Keratinocyte (primary cell): ENCODE data around the gene SLC34A1. TPM values are rescaled to one million over a fixed set of nuclear protein-coding genes. Genes with fewer than 3 reads are reported as not detected.

Experiments used
- DNase-seq: peaks from one replicate; pipeline ENCODE4 v3.0.0-alpha.2; 2011; ENCODE audit warnings: low read depth, missing footprints, low spot score
- FAIRE-seq: peaks from 2 replicates; lab custom pipeline; 2011; peaks lifted over from hg19 to GRCh38; lab: Jason Lieb, UNC
- H2AFZ ChIP-seq: 2 replicates; pipeline ENCODE4 v1.6.0; 2012; ENCODE audit warnings: low read length, control low read depth, inconsistent platforms; ENCODE audit not compliant: control insufficient read depth
- H3K27ac ChIP-seq: 2 replicates; pipeline ENCODE4 v1.5.1; 2011; ENCODE audit warnings: low read length; ENCODE audit not compliant: control insufficient read depth, insufficient read depth
- H3K27me3 ChIP-seq: 3 replicates; pipeline ENCODE4 v1.6.0; 2011; ENCODE audit warnings: low read length; ENCODE audit not compliant: control insufficient read depth, insufficient read depth; ENCODE audit errors: extremely low read depth
- H3K36me3 ChIP-seq, 2 experiments: 2 replicates in 1 of 2; 3 replicates in 1 of 2; pipeline ENCODE4 v1.5.1; 2011; ENCODE audit warnings: low read length in 2 of 2, mild to moderate bottlenecking in 1 of 2; ENCODE audit not compliant: control insufficient read depth in 2 of 2, insufficient read depth in 2 of 2; ENCODE audit errors: extremely low read depth in 1 of 2
- H3K4me1 ChIP-seq: 3 replicates; pipeline ENCODE4 v1.5.1; 2011; ENCODE audit warnings: low read length; ENCODE audit not compliant: control insufficient read depth, insufficient read depth; ENCODE audit errors: extremely low read depth
- H3K4me2 ChIP-seq: 3 replicates; pipeline ENCODE4 v1.6.0; 2011; ENCODE audit warnings: low read depth, low read length; ENCODE audit not compliant: control insufficient read depth, insufficient read depth; ENCODE audit errors: extremely low read depth
- H3K4me3 ChIP-seq, 3 experiments: fragments of 200-600 bp in 1 of 3; sonication (generic) in 1 of 3; 2 replicates in 2 of 3; 3 replicates in 1 of 3; pipeline ENCODE4 v1.5.1; 2011 to 2016; ENCODE audit warnings: low read length in 3 of 3, mild to moderate bottlenecking in 3 of 3, control low read depth in 2 of 3, inconsistent platforms in 1 of 3, low read depth in 1 of 3, mixed read lengths in 1 of 3, mixed run types in 1 of 3, moderate library complexity in 1 of 3; ENCODE audit not compliant: control insufficient read depth in 2 of 3, insufficient read depth in 2 of 3; ENCODE audit errors: extremely low read depth in 1 of 3
- H3K79me2 ChIP-seq: 2 replicates; pipeline ENCODE4 v1.6.0; 2012; ENCODE audit warnings: low read length; ENCODE audit not compliant: control insufficient read depth, insufficient read depth
- H3K9ac ChIP-seq: 3 replicates; pipeline ENCODE4 v1.6.0; 2011; ENCODE audit warnings: low read length; ENCODE audit not compliant: control insufficient read depth, insufficient read depth; ENCODE audit errors: extremely low read depth
- H3K9me1 ChIP-seq: 3 replicates; pipeline ENCODE4 v1.6.0; 2011; ENCODE audit warnings: low read length; ENCODE audit not compliant: control insufficient read depth, insufficient read depth; ENCODE audit errors: extremely low read depth
- H3K9me3 ChIP-seq: 2 replicates; pipeline ENCODE4 v1.5.1; 2012; ENCODE audit warnings: low read depth, low read length; ENCODE audit not compliant: control insufficient read depth
- H4K20me1 ChIP-seq: 3 replicates; pipeline ENCODE4 v1.6.0; 2011; ENCODE audit warnings: low read length; ENCODE audit not compliant: control insufficient read depth, insufficient read depth; ENCODE audit errors: extremely low read depth
- EZH2 ChIP-seq: IDR thresholded peaks from one replicate; pipeline ENCODE4 v1.6.1; 2012; ENCODE audit warnings: inconsistent platforms, mild to moderate bottlenecking, low read length, moderate library complexity
- dilution Hi-C: fragments of 300-500 bp; cut with MboI; formaldehyde crosslinking; loops from one replicate; pipeline ENCODE4 v1.7.0; 2020; ENCODE audit warnings: low sequenced_read_pairs; ENCODE audit not compliant: extremely low pct_ligation_motif_present
- polyA plus RNA-seq, 5 experiments: library from polyadenylated mRNA; depleted of rRNA in 3 of 5; stranded (reverse) in 3 of 5; stranded (forward) in 1 of 5; unstranded in 1 of 5; fragments of >200 nt; gene quantifications; 1 replicate in 1 of 5; 2 replicates in 3 of 5; 3 replicates in 1 of 5; pipeline versions ENCODE4 v1.2.1 to v1.2.3, GENCODE V29; 2011 to 2012; ENCODE audit warnings: missing spikeins in 2 of 5, low read depth in 1 of 5, low replicate concordance in 1 of 5
- TF ChIP-seq, protein P1 (sequence below), 3 experiments: IDR thresholded peaks in 1 of 3; conservative IDR thresholded peaks in 1 of 3; optimal IDR thresholded peaks in 1 of 3; 2 replicates in 2 of 3; 3 replicates in 1 of 3; pipeline versions ENCODE3 to v1.5.1; 2011; ENCODE audit warnings: low read length in 3 of 3, mild to moderate bottlenecking in 3 of 3, moderate library complexity in 2 of 3, control low read depth in 1 of 3, inconsistent platforms in 1 of 3; ENCODE audit not compliant: insufficient read depth in 2 of 3; ENCODE audit errors: extremely low read depth in 1 of 3

SLC34A1 gene
- polyA plus RNA-seq, 1 donor (not counting 4 experiments of a cell fraction or from before 2014, with no cell fraction given), result 0.07 TPM

DNA sequence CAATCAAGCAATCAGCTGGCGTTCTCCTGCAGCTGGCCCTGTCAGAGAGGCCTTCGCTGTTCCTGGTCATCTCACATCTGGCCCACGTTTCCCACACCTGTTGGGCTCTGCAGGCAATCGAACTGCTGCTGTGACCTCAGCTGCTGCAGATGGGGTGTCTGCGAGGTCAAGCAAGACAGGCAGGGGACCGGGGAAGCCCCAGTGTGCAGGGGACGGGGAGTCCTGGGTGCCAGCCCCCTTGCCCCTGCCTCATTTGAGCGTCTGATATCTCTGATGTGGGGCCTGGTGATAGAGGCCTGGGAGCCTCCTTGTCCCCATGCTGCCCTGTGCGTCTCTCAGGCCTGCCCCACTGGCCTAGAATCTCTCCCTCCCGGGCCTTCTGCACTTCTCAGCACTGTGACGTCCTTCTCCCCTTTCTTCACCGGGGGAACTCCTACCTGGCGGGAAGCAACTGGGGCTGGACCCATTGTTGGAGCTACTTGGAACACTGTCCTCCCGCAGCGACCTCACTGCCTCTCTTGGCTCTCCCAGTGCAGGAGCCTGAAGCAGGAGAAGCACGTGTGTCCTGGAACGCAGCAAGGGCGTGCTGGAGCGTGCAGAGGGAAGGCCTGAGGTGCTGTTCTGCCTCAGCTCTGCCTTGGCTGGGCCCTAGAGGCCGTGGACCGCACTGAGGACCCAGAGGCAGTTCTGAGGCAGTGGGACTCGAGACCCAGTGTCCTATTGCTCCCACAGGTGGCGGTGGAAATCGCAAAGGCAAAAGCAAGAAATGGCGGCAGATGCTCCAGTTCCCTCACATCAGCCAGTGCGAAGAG is 46.1 kb downstream of the SLC34A1 start:
- peaks cover 72% of the 10 kb centered on the region for H3K4me1 ChIP-seq
- no peak overlapping the region for H2AFZ ChIP-seq
- FAIRE-seq, result peak; percentile 74
- dilution Hi-C loops, result no loop called here
- H3K27ac ChIP-seq, result peak overlapping the region; percentile 15
- no peak overlapping the region for H3K4me3 ChIP-seq
- H3K9me3 ChIP-seq, result no peaks in the 10 kb centered on the region
- DNase-seq, result no peak
- no peaks in the 10 kb centered on the region for H3K9me1 ChIP-seq
- H3K27me3 ChIP-seq, result no peaks in the 10 kb centered on the region
- TF ChIP-seq, protein P1, sequence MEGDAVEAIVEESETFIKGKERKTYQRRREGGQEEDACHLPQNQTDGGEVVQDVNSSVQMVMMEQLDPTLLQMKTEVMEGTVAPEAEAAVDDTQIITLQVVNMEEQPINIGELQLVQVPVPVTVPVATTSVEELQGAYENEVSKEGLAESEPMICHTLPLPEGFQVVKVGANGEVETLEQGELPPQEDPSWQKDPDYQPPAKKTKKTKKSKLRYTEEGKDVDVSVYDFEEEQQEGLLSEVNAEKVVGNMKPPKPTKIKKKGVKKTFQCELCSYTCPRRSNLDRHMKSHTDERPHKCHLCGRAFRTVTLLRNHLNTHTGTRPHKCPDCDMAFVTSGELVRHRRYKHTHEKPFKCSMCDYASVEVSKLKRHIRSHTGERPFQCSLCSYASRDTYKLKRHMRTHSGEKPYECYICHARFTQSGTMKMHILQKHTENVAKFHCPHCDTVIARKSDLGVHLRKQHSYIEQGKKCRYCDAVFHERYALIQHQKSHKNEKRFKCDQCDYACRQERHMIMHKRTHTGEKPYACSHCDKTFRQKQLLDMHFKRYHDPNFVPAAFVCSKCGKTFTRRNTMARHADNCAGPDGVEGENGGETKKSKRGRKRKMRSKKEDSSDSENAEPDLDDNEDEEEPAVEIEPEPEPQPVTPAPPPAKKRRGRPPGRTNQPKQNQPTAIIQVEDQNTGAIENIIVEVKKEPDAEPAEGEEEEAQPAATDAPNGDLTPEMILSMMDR (optimal IDR thresholded peaks at IDR 0.05 in 1 of 3, IDR thresholded peaks at IDR 0.05 in 1 of 3, conservative IDR thresholded peaks at IDR 0.05 in 1 of 3; ENCODE audit: extremely low read depth in 1 of 3, insufficient read depth in 2 of 3, low read length in 3 of 3), result peak in 1 of 3 experiments; percentile 7
- TF ChIP-seq EZH2, result peak; percentile 43
- H3K9ac ChIP-seq, result peak overlapping the region; percentile 60
- peak overlapping the region; percentile 56 for H3K4me2 ChIP-seq
- peaks cover 20 to 45% of the 10 kb centered on the region in 2 experiments for H3K36me3 ChIP-seq
- H4K20me1 ChIP-seq, result no peaks in the 10 kb centered on the region
- H3K79me2 ChIP-seq, result peaks cover 33% of the 10 kb centered on the region

DNA sequence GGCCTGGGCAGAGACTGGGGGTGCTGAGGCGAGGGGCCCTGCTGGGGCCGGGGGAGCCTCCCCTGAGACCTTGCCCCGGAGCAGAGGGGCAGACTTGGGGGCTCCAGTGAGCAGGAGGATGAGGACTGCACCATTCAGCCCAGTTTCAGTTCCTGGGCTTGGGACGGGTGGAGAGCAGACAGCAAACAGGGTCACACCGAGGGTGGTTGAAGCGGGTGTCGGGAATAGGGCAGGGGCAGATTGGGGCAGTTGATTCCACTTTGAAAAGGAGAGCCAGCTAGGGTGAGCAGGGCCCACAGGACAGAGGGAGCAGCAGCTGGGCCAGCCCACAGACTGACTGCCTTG is 46.7 kb downstream of the SLC34A1 start:
- Histone ChIP-seq H3K4me2 (peak overlapping the region; percentile 56), H3K79me2 (peaks cover 33% of the 10 kb centered on the region), H3K9me1 (no peaks in the 10 kb centered on the region), H3K27me3 (no peaks in the 10 kb centered on the region), H3K36me3 (peaks cover 21 to 47% of the 10 kb centered on the region in 2 experiments), H3K4me3 (no peak overlapping the region), H3K4me1 (peaks cover 67% of the 10 kb centered on the region), H3K9me3 (no peaks in the 10 kb centered on the region), H4K20me1 (no peaks in the 10 kb centered on the region), H3K27ac (peak overlapping the region; percentile 15), H2AFZ (no peak overlapping the region), H3K9ac (peak overlapping the region; percentile 60)
- FAIRE-seq (no peak), DNase-seq (no peak)
- dilution Hi-C loops, result no loop called here
- TF ChIP-seq, protein P1 (optimal IDR thresholded peaks at IDR 0.05 in 1 of 3, IDR thresholded peaks at IDR 0.05 in 1 of 3, conservative IDR thresholded peaks at IDR 0.05 in 1 of 3; ENCODE audit: extremely low read depth in 1 of 3, insufficient read depth in 2 of 3, low read length in 3 of 3), result no peak
- no peak for TF ChIP-seq EZH2
